WTC11 (cell line): ENCODE results near the gene CSK.

Experiments
- CTCF ChIP-seq: fragments of 200-600 bp; IDR thresholded peaks from 2 replicates; pipeline ENCODE4 v1.8.0; 2022; ENCODE audit warnings: antibody characterized with exemption
- E2F4 ChIP-seq: sonication (generic); formaldehyde crosslinking; IDR thresholded peaks from 2 replicates; pipeline ENCODE4 v1.8.1; 2022; ENCODE audit warnings: low read depth, mild to moderate bottlenecking, moderate library complexity, missing genetic modification reagents, borderline replicate concordance
- PREB ChIP-seq: sonication (generic); formaldehyde crosslinking; IDR thresholded peaks from 2 replicates; pipeline ENCODE4 v1.8.1; 2022; ENCODE audit warnings: mild to moderate bottlenecking, missing genetic modification reagents, moderate library complexity, borderline replicate concordance
- RORB ChIP-seq: fragments of 250-450 bp; sonication (Bioruptor Pico); IDR thresholded peaks from 2 replicates; pipeline ENCODE4 v1.9.0; 2021; ENCODE audit warnings: mild to moderate bottlenecking
- SMAD4 ChIP-seq: sonication (generic); formaldehyde crosslinking; IDR thresholded peaks from 2 replicates; pipeline ENCODE4 v1.8.0; 2022; ENCODE audit warnings: mild to moderate bottlenecking, missing genetic modification reagents
- SP1 ChIP-seq: sonication (generic); formaldehyde crosslinking; conservative IDR thresholded peaks from 2 replicates; pipeline ENCODE4 v1.8.1; 2022; ENCODE audit warnings: missing genetic modification reagents
- USF2 ChIP-seq: sonication (generic); formaldehyde crosslinking; IDR thresholded peaks from 2 replicates; pipeline ENCODE4 v1.8.1; 2023; ENCODE audit warnings: mild to moderate bottlenecking, missing genetic modification reagents, moderate library complexity
- ZNF219 ChIP-seq: sonication (generic); formaldehyde crosslinking; IDR thresholded peaks from 2 replicates; pipeline ENCODE4 v1.8.0; 2023; ENCODE audit warnings: missing genetic modification reagents, mild to moderate bottlenecking, borderline replicate concordance
- ZNF232 ChIP-seq: sonication (generic); formaldehyde crosslinking; IDR thresholded peaks from 2 replicates; pipeline ENCODE4 v1.8.0; 2022; ENCODE audit warnings: mild to moderate bottlenecking, missing genetic modification reagents

GRCh38 chr15:74754593-74755215 is 27.2 kb upstream of the CSK start:
- TF ChIP-seq ZNF232 (CRISPR knock-in tag) (no peak), SMAD4 (no peak), E2F4 (CRISPR knock-in tag) (no peak), ZNF219 (CRISPR knock-in tag) (no peak), CTCF (no peak), USF2 (CRISPR knock-in tag) (no peak), SP1 (no peak), RORB (no peak), PREB (CRISPR knock-in tag) (no peak)
